ENCODE results near the gene FLYWCH1.

DNA sequence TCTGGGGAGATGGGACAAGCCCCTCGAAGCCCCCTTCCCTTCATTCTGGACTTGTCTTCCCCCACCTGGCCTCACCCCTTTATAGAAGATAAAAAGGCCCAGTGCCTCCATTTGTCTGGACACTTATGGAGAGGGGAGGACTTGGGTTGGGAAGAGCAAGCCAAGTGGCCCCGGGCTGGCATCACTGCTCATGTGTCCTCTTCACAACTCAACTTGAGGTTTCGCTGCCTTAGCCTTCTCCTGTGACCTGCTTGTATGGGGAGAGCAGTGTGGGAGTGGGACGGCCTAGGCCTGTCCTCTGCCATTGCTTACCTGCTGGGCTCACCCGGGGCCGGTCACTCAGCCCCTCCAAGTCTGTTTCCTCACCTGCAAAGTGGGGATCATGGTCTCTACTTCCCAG is 58.8 kb downstream of the FLYWCH1 start:
- no peak for TF ChIP-seq ESRRA (IDR thresholded peaks at IDR 0.05; ENCODE audit: low read length)
- TF ChIP-seq CBX5 (IDR thresholded peaks at IDR 0.05; ENCODE audit: low read depth), result no peak
- TF ChIP-seq, protein P1, sequence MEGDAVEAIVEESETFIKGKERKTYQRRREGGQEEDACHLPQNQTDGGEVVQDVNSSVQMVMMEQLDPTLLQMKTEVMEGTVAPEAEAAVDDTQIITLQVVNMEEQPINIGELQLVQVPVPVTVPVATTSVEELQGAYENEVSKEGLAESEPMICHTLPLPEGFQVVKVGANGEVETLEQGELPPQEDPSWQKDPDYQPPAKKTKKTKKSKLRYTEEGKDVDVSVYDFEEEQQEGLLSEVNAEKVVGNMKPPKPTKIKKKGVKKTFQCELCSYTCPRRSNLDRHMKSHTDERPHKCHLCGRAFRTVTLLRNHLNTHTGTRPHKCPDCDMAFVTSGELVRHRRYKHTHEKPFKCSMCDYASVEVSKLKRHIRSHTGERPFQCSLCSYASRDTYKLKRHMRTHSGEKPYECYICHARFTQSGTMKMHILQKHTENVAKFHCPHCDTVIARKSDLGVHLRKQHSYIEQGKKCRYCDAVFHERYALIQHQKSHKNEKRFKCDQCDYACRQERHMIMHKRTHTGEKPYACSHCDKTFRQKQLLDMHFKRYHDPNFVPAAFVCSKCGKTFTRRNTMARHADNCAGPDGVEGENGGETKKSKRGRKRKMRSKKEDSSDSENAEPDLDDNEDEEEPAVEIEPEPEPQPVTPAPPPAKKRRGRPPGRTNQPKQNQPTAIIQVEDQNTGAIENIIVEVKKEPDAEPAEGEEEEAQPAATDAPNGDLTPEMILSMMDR (IDR thresholded peaks at IDR 0.05 in 2 of 3, conservative IDR thresholded peaks at IDR 0.05 in 1 of 3; ENCODE audit: control insufficient read depth in 2 of 3, extremely low read depth in 1 of 3, insufficient read depth in 1 of 3, low read depth in 3 of 3, low read length in 3 of 3), result no peak
- no peak for TF ChIP-seq RELA (IDR thresholded peaks at IDR 0.05; ENCODE audit: borderline replicate concordance, partially characterized antibody)
- no peak for TF ChIP-seq MEF2A (IDR thresholded peaks at IDR 0.05; ENCODE audit: insufficient read depth, low read depth, low read length)
- TF ChIP-seq BCL11A (IDR thresholded peaks at IDR 0.05; ENCODE audit: low read depth, low read length), result no peak
- TF ChIP-seq TCF12 (IDR thresholded peaks at IDR 0.05; ENCODE audit: low read depth, low read length), result no peak
- TF ChIP-seq EP300 (IDR thresholded peaks at IDR 0.05; ENCODE audit: borderline replicate concordance in 1 of 2, control insufficient read depth in 1 of 2, low read depth in 2 of 2, low read length in 2 of 2), result no peak
- no peak for TF ChIP-seq CBX3 (IDR thresholded peaks at IDR 0.05; ENCODE audit: borderline replicate concordance, low read depth)
